Fibroblast of villous mesenchyme (primary cell): ENCODE measurements around the gene MINPP1. TPM values are rescaled to one million over a fixed set of nuclear protein-coding genes. Genes with fewer than 3 reads are reported as not detected.

ENCODE experiments used
- DNase-seq: peaks from one replicate; pipeline ENCODE4 v3.0.0-alpha.2; 2010; ENCODE audit warnings: low read depth
- H3K4me3 ChIP-seq: 2 replicates; pipeline ENCODE4 v1.5.1; 2011; ENCODE audit warnings: low read depth, mild to moderate bottlenecking, low read length
- total RNA-seq: library from RNA; depleted of rRNA; stranded (reverse); fragments of >200 nt; gene quantifications from 2 replicates; pipeline ENCODE4 v1.2.3, GENCODE V29; 2012
- TF ChIP-seq, protein P1 (sequence below): IDR thresholded peaks from 2 replicates; pipeline ENCODE4 v1.5.1; 2012; ENCODE audit warnings: low read depth, mild to moderate bottlenecking, low read length; ENCODE audit not compliant: insufficient read depth

MINPP1 gene
- total RNA-seq, 1 donor = 52.7 TPM

DNA sequence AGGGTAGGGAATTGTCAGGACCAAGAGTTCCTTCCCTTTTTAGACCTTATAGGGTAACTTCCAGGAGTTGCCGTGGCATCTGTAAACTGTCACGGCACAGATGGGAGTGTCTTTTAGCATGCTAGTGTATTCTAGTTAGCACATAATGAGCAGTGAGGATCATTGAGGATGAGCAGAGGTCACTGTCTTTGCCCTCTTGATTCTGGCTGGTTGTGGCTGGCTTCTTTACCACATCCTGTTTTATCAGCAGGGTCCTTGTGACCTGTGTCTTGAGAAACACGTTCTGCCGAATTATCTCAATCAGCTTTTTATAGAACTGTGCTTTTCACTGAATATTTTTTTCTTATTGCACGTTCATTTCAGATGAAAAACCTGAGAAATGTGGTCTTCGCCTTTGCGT lies 41.5 kb downstream of the MINPP1 start:
- no peak overlapping the region for H3K4me3 ChIP-seq
- TF ChIP-seq, protein P1, sequence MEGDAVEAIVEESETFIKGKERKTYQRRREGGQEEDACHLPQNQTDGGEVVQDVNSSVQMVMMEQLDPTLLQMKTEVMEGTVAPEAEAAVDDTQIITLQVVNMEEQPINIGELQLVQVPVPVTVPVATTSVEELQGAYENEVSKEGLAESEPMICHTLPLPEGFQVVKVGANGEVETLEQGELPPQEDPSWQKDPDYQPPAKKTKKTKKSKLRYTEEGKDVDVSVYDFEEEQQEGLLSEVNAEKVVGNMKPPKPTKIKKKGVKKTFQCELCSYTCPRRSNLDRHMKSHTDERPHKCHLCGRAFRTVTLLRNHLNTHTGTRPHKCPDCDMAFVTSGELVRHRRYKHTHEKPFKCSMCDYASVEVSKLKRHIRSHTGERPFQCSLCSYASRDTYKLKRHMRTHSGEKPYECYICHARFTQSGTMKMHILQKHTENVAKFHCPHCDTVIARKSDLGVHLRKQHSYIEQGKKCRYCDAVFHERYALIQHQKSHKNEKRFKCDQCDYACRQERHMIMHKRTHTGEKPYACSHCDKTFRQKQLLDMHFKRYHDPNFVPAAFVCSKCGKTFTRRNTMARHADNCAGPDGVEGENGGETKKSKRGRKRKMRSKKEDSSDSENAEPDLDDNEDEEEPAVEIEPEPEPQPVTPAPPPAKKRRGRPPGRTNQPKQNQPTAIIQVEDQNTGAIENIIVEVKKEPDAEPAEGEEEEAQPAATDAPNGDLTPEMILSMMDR = no peak
- peak; percentile 97 for DNase-seq

DNA sequence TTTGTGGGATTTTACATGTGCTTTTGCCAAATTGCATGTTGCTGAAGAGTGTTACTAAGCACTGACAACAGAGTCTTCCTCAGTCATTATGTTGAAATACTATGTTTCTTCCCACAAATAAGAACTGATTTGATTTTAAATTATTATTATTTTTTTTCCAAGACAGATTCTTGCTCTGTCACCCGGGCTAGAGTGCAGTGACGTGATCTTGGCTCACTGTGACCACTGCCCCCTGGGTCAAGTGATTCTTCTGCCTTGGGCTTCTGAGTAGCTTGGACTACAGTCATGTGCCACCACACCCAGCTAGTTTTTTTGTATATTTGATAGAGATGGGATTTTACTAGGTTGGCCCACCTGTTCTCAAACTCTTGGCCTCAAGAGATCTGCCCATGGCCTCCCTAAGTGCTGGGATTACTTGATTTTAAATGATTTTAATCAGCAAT lies 42.3 kb downstream of the MINPP1 start:
- DNase-seq = peak; percentile 31
- H3K4me3 ChIP-seq = no peak overlapping the region
- TF ChIP-seq, protein P1 = no peak

- peak; percentile 81 for DNase-seq
- H3K4me3 ChIP-seq = no peak overlapping the region
Measured at GRCh38 chr10:87547734-87548311, 43.1 kb downstream of the MINPP1 start.

GRCh38 chr10:87550741-87551140 lies 46.0 kb downstream of the MINPP1 start:
- peak; percentile 49 for DNase-seq
- H3K4me3 ChIP-seq = no peak overlapping the region
- TF ChIP-seq, protein P1 = no peak

More at GRCh38 chr10:87547734-87548311, 43.1 kb downstream of the MINPP1 start:
- TF ChIP-seq, protein P1 = no peak

- no peak for DNase-seq
- H3K4me3 ChIP-seq = no peak overlapping the region
- TF ChIP-seq, protein P1 = no peak
Measured at GRCh38 chr10:87551326-87551725, 46.6 kb downstream of the MINPP1 start.

DNA sequence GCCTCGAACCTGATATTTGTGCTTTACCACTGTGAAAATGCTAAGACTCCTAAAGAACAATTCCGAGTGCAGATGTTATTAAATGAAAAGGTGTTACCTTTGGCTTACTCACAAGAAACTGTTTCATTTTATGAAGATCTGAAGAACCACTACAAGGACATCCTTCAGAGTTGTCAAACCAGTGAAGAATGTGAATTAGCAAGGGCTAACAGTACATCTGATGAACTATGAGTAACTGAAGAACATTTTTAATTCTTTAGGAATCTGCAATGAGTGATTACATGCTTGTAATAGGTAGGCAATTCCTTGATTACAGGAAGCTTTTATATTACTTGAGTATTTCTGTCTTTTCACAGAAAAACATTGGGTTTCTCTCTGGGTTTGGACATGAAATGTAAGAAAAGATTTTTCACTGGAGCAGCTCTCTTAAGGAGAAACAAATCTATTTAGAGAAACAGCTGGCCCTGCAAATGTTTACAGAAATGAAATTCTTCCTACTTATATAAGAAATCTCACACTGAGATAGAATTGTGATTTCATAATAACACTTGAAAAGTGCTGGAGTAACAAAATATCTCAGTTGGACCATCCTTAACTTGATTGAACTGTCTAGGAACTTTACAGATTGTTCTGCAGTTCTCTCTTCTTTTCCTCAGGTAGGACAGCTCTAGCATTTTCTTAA lies 47.7 kb downstream of the MINPP1 start:
- no peak overlapping the region for H3K4me3 ChIP-seq
- peak; percentile 62 for DNase-seq
- TF ChIP-seq, protein P1 = no peak

DNA sequence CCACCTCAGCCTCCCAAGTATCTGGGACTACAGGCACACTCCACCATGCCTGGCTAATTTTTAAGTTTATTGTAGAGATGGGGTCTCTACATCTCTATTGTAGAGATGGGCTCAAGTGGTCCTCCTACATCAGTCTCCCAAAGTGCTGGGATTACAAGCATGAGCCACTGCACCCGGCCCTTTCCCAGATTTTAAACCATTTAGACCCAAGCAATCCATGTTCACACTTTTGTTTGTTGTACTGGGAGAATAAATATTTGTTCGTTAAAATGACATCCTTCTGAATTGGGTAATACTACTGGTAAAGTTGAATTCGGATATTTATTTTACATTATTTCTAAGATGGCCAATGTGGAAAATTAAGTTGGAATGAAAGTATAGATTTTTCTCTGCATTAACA lies 52.7 kb downstream of the MINPP1 start:
- no peak overlapping the region for H3K4me3 ChIP-seq
- TF ChIP-seq, protein P1 = no peak
- no peak for DNase-seq
